Astrocyte of the hippocampus (primary cell): Measurements from ENCODE around the gene SOX13.
A peak's percentile ranks its signal among the peaks of the same experiment; 100 is the strongest.

Experiments
- DNase-seq: peaks from one replicate; pipeline ENCODE4 v3.0.0; 2011; ENCODE audit warnings: low read depth, low spot score

Gene SOX13

DNA sequence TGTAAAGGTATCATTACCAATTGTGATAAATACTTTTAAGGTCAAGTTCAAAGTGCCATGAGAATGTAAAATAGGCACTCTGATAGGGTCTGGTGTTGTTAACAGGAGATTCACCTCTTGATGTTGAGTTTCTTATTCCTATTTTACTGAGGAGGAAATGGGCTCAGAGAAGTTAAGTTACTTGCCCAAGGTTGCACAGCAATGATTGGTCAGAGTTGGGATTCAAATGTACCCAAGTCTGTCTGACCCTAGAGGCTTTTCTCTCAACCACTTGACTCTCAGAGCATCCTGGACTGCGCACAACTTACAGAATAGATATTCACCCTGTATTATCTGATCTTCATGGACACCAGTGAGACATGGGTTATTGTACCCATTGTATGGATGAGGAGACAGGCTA lies 33.9 kb downstream of the SOX13 start:
- DNase-seq: no peak

DNA sequence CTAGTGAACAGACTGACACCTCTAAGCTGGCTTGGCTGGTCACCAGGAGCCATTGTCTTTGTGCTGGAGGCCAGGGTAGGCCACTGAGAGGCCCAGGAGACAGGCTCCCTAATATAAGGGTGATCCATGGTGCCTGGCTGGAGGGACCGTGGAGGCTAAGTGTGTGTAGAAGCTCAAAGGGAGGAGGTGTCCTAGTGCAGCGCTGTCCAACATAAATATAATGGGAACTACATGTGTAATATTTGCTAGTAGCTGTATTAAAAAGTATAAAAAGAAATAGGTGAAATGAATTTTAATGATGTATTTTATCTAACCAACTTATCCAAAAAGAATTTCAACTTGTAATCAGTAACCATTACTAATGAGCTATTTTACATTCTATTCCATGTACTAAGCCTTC lies 35.0 kb downstream of the SOX13 start:
- no peak for DNase-seq

DNA sequence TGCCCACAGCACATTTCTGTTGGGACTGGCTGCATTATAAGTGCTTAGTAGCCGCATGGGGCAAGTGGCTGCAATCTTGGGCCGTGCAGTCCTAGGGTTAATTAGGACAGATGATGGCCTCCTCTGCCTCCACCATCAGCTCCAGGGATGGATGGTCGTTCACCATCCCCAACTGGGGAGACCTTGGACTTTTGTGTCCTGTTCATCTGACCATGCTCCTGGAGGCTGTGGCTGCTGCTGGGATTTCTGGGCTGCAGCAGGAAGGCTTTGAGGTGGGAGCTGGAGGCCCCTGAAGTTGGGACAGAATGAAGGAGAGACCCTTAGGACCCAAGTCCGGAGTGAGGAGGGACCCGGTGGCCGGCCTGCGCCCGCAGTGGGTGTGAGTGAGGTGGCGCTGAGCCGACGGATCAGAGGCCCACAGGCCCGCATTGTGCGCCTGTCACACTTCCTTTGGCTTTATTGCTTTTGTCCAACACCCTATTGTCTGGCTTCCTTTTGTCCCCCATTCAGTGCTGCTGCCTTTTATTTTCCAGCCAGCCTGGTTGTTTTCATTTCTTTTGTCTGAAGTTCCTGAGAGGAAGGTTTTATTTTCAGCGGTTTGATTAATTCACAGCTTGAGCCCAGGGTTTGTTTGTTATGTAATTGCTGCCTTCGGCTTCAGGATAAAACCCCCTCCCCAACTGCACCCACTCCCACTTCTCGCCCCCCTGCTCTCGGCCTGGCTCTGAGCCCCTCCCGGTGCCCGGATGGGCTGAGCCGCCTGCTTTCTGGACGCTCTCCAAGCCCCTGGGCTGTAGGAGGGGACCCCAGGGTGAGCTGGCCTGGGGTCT lies 35.6 kb downstream of the SOX13 start:
- DNase-seq: peak; percentile 66

DNA sequence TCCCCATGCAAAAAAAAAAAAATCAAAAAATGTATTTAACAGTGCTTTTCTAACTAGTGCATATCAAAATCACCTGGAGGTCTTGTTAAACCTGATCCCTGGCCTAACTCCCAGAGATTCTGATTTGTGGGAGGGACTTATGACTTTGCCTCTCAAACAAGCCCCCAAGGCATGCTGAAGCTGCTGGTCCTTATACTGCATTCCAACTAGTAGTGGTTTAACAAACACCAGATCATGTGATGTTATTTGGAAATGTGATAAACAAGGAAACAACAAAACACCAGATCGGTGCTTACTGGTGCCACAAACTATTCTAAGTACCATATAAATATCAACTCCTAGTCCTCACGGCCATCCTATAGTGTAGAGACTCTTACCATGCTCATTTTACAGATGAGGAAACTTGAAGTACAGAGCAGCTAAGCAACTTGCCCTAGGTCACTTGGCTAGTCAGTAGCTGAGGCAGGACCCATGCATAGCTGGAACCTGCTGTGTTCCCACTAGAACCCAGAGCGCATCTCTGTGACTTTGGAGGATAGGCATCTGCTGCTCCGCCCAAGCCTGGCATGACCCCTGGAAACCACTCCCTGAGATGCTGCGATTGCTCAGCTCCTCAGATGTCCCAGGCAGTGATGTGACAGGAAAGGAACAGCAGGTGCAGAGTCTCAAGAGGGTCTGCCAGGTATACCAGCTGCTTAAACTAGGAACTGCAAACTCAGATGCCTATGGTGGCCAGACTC lies 38.1 kb downstream of the SOX13 start:
- no peak for DNase-seq

DNA sequence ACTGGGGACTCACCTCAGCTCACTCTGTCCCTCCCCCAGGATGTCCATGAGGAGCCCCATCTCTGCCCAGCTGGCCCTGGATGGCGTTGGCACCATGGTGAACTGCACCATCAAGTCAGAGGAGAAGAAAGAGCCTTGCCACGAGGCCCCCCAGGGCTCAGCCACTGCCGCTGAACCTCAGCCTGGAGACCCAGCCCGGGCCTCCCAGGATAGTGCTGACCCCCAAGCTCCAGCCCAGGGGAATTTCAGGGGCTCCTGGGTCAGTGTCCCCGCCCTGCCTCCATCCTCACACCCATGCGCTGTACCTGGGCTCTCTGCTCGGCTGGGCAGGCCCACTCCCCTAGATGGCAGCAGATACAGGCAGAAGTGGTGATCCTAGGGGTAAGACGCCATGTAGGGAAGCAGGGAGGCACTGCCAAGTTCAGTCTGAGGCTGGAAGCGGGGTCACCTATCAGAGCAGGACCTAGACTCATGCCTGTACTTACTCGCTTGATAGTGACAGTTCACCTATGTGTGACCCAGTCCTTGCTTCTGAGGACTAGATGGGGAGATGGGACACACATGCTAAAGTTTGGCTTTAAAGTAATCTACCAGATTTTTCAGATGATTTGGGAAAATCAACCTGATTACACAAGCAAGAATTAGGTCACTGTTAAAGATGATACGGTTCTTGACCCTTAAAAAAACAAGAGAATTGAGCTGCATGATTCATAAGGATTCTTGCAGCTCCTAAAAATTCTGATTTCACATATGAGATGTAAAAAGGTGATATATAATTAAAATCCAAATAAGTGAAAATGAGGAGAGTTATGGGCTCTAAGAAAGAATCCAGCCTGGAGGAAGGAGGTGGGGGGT lies 40.2 kb downstream of the SOX13 start:
- DNase-seq: no peak

DNA sequence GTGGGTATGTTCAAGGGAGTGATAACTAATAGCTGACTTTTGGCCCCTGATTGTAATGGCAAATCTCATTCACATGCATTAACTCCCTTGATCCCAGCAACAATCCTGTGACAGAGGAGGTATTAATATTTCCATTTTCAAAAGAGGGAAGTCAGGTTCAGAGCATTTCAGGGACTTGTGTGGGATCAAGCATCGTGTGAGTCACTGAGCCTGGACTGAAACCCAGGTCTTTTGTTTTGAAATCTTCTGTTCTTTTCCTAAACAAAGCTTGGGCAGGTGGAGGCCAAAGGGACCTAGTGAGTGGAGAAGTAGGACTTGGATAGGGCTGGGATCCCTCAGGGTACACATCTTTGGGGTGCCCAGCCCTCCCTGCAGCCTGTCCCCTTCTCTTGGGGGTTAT lies 41.0 kb downstream of the SOX13 start:
- peak; percentile 34 for DNase-seq

DNA sequence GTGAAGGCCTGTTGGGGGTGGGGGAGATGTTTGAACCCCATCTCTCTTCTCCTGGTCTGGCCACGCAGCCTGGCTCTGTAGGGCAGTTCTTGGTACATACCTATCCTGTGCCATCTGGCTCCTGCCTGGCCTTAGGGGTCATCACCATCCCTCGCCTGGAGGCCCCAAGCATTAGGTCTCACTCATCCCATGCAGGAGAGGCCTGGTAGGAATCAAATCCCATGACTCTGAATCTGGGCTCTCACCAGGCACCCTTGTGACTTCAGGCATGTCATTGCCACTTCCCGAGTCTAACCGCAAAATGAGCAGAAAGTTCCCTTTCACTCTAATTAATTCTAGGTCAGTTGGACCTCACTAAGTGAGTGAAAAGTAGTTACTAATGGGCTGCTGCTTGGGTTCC lies 41.7 kb downstream of the SOX13 start:
- DNase-seq: no peak

DNA sequence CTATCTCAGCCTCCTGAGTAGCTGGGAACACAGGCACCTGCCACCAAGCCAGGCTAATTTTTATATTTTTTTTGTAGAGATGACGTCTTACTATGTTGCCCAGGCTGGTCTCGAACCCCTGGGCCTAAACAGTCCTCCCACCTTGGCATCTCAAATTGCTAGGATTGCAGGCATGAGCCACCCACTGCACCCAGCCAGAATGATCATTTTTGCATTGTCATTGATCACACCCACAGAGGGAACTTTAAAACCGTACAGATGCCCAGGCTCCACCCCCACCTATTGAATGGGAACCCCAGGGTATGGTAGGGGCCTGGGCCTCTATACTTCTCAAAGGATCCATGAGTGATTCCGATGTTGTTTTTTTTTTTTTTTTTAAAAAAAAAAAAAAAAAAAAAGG lies 42.2 kb downstream of the SOX13 start:
- no peak for DNase-seq

DNA sequence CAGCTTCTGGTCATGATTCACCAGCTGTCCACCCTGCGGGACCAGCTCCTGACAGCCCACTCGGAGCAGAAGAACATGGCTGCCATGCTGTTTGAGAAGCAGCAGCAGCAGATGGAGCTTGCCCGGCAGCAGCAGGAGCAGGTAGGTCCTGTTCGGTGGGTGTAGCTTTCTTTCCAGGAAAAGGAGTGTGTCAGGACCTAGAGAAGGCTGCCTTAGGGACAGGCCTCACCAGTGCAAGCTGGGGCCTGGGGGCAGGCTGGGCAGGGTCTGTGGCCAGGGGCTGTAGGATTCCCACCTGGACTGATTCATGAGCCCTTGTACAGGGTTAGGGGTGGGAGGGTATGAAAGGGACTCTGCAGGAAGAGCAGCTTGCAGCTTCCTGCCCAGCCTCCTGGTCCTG lies 43.6 kb downstream of the SOX13 start:
- DNase-seq: no peak

DNA sequence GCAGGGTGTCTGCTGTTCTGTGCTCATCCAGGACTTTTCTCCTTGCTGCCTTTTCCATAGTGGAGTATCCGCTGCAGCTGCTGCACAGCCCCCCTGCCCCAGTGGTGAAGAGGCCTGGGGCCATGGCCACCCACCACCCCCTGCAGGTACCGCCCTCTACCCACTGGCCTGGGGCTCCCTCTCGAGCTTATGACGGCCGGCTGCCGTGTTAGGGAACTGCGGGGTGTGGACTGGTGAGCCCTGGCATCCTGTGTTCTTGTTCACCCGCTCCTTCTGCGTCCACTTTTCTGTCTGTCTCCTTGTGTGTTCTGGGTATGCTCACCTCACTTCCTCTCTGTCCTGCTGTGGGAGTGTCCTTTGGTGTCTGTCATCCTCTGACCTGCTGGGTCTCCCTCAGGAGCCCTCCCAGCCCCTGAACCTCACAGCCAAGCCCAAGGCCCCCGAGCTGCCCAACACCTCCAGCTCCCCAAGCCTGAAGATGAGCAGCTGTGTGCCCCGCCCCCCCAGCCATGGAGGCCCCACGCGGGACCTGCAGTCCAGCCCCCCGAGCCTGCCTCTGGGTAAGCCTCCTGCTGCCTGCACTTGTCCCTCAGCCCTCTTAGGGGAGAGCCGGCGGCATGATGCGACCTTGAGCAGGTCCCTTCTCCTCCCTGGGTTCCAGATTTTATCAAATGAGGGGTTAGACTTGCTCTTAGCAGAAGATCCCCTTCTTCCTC lies 49.1 kb downstream of the SOX13 start:
- DNase-seq: no peak

DNA sequence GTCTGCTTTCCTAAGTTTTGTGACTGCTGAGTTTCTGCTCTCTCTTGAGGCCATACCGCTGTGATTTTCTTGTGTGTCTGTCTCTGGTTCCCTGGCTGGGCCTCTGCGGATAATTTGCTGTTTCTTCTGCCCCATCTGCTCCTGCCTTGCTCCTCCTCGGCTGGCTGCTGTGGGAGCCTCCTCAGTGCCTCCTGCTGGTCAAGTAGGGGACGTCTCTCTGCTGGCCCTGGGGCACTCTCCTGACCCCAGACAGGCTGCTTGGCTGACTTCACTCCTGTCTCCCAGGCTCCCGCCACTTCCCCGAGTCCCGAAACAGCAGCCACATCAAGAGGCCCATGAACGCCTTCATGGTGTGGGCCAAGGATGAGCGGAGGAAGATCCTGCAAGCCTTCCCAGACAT lies 50.5 kb downstream of the SOX13 start:
- peak; percentile 26 for DNase-seq

DNA sequence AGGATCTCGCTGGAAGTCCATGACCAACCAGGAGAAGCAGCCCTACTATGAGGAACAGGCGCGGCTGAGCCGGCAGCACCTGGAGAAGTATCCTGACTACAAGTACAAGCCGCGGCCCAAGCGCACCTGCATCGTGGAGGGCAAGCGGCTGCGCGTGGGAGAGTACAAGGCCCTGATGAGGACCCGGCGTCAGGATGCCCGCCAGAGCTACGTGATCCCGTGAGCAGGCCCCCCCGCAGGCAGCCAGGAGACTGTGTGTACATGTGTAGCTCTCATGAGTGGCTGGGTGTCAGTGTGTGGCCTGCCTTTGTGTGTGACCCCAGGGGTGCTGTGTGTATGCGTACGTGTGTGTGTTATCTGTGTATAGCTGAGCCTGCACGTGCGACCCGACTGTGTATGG lies 51.7 kb downstream of the SOX13 start:
- no peak for DNase-seq

DNA sequence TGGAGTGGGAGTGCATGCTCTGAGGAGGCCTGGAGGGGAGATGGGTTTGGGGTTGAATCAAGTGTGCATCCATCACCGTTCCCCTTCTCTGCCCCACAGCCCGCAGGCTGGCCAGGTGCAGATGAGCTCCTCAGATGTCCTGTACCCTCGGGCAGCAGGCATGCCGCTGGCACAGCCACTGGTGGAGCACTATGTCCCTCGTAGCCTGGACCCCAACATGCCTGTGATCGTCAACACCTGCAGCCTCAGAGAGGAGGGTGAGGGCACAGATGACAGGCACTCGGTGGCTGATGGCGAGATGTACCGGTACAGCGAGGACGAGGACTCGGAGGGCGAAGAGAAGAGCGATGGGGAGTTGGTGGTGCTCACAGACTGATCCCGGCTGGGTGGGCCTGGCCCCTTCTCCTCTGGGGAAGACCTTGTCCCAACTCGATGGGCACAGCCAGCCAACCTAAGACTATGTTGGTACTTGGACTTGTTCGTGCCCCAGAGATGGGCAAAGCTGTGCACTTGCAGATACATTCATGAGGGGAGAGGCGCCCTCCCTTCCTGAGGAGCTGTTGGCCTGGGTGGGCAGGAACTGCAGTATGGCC lies 52.9 kb downstream of the SOX13 start:
- DNase-seq: no peak

DNA sequence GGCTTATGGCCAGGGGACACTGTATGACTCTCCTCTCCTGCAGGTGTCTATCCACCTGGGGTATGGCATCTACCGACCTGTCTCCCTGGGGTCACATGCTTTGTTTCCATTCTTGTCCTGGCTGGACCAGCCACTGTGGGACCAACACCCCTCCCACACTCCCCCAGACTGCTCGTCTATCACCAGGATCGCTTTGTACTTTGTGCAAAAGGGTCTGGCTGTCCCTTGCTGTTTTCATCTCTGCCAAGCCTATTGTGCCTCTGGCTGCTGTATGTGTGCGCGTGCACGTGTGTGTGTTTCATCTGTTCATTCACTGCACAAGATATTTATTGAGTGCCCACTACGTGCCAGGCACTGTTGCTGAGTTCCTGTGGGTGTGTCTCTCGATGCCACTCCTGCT lies 53.5 kb downstream of the SOX13 start:
- DNase-seq: no peak

DNA sequence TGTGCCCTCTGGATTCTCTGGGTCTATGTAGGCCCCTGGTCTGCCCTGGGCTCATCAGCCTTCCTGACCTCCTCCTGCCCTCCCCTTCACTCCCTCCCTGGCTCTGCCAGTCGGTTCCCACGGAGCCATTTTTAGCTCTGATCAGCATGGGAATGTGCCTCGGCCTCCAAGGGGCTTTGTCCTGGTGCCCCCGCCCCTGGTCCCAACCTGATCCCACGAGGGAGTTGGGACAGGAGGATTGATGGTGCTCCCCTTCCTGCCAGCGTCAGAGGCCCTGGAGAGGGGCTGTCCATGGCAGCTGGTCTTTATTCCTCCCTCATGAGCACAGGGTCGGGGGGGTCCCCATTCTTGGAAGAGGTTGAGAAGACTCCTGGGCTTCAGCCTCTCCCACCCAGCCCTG lies 54.0 kb downstream of the SOX13 start:
- no peak for DNase-seq

DNA sequence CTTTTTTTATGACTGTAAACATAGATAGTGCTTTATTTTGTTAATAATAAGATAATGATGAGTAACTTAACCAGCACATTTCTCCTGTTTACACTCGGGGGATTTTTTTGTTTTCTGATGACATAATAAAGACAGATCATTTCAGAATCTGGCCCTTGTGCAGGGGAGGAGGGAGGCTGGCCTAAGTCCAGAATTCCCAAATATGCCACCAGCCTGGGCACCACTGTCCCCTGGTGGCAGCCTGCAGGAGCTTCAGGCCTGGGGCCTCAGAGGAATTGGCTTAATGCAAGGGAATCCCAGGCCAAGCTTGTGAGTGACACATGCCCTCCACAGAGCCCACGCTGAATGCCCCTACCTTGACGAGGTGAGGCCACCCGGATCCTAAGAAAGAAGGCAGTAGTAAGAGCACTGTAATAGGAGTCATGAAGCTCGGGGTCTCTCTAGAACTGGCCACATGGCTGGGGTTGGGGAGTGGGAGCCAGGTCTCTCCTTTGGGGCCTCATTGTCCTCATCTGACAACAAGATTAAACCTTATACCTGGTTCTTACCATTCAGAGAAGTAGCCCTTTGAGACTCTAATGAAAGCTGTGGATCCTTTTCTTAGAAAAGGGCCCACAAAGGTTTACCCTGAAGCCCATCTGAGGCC lies 54.8 kb downstream of the SOX13 start:
- DNase-seq: peak; percentile 90

DNA sequence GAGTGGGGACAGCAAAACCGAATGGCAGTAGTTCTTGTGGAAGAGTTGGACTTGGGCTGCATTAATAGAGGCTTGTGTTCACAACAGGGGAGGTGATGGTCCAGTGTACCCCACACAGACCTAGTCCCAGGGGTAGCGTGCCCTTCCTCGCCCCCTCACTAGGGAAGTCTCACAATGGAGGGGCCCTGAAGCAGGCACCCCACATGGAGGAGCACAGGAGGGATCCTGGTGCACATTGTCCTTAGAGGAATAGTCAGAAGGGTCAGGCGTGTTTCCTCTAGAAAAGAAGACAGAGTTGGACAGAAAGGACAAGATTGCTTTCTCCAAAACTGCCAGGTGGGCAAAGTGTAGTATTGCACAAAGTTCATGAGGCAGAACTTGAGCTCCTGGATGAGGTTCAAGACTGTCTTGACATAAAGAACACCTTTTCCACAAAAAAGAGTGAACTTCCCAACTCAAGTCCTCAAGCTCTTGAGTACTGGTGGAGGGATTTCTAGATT lies 55.6 kb downstream of the SOX13 start:
- no peak for DNase-seq

DNA sequence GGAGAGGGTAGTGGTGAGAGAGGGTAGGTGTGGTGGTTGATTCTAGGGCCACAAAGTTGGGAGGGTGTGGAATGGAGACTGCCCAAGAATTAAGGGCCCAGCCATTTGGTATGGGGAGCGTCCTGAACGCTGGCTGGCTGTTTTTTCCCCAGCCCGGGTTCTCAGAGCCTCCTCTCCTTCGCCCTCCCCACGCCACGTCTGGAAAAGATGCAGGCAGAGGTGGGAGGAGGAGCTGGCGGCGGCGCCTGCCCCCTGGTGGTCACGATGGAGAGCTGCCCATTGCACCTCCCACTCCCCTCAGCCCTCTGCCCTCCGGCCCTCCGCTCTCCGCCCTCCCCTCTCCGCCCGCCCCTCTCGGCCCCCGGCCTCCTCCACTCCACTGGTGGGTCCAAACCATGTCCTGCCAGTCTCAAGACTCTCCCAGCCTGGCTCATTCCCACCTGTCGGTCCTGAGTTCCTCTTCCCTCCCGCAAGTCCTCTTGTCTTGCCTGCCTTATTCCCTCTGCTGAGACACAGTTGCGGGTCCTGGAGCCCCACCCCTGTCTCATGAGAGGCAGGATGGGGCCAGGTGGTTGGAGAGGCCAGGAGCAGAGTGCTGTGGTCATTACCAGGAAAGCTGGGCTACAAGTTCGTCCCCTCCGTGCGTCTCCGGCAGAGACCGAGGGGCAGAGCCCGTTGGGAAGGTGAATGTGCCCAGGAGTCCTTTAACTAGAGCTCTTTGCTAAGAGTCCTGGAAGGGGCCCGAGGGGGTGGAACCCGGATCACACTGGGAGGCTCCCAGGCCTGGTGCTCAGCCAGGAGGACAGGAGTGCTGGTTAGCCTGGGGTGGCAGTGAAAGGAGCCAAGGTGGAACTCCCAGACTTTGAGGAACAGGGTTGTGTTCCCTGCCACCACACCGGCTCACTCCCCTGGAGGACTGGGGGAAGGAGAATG lies 56.3 kb downstream of the SOX13 start:
- DNase-seq: peak; percentile 88

DNA sequence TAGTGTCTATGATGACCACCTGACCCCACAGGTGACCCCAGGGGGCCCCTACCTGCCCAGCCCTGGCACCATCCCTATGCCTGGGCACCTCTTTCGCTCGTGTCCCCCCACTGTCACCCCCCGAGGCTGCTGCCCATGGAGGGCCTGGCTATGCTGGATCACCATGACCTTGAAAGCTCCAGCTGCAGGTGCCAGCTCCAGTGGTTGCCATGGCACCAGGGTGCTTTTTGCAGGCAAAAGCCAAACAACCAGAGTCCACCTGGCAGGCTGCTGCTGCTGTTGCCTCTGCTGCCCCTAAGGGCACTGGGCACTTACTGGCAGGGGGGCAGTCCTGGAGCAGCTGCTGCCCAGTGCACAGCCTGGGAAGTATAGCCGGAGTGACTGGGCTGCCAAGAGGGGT lies 57.3 kb downstream of the SOX13 start:
- peak; percentile 39 for DNase-seq
